ENCODE measurements around the gene EFS.
"Not testable (repeated sequence)": the region's sequence is repeated elsewhere in the genome, so short reads cannot be mapped to it uniquely, and the experiment has no call there.

The EFS gene

DNA sequence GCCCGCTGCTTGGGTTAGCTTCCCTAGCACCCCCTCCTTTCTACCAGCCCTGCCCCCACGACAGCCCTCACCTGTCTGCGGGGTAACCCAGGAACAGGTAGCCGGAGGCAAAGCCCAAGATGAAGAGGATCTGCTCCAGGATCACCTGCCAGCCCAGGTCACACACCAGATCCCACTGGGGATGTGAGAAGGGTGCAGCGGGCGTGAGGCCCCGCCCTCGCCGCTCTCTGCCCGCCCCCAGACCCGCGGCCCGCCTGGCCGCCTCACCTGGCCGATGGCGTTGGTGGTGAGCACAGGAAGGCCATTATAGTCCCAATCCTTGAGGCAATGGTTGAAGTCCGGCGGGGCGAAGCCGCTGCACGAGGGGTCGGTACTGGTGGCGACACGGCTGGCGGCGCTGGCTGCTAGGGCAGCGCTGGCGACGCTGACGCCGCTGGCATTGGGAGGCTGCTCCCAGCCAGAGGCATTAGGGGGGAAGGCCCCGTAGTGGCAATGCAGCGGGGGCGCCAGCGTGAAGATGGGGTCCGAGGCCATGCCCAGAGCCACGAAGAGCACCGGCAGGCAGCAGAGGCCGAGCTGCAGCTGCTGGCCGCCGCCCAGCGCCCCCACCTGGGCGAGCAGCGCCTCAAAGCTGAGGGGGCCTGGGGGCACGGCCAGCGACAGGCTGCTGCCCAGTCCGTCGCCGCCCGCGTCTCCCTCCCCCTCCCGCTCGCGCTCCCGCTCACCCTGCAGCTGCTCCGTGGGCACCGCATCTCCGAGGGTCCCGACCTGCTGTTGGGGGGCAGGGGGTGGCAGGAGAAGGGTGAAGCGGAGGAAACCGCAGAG is 13.1 kb downstream of the EFS start:
- DNase-seq, result no peak
- TF ChIP-seq POLR2A (IDR thresholded peaks at IDR 0.05; ENCODE audit: low read length) (no peak), GATA1 (IDR thresholded peaks at IDR 0.05; ENCODE audit: low read depth, low read length) (no peak)

DNA sequence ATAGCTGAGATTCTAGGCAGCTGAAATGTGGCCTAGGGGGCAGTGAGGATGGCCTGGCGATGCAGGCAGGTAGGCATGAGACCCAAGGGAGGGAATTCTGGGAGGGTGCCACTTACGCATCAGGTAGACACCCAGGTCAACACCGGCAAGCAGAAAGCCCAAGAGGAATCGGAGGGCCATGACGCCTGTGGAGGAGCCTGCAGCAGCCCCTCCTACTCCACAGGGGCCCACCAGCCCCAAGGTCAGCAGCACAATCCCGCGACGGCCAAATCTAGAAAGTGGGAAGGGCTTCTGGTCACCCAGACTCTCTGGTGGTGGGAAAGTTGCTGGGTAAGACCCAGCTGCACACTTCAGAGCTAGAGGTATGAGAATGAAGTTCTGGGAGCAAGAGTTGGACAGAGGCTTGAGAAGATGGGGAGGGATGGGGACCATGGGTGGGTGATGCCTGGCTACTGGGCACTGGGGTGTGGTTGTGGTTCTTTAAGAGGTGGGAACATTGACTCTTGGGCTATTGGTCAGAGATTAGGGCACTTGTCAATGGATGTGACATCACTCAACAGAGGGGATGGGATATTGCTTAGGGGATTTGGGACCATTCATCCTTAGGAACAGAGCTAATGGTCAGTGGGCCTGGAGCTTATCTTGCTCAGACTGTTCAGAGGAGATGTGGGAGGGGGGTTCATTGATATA is 15.7 kb downstream of the EFS start:
- TF ChIP-seq POLR2A (IDR thresholded peaks at IDR 0.05; ENCODE audit: low read length), result no peak
- no peak for TF ChIP-seq GATA1 (IDR thresholded peaks at IDR 0.05; ENCODE audit: low read depth, low read length)
- no peak for DNase-seq

DNA sequence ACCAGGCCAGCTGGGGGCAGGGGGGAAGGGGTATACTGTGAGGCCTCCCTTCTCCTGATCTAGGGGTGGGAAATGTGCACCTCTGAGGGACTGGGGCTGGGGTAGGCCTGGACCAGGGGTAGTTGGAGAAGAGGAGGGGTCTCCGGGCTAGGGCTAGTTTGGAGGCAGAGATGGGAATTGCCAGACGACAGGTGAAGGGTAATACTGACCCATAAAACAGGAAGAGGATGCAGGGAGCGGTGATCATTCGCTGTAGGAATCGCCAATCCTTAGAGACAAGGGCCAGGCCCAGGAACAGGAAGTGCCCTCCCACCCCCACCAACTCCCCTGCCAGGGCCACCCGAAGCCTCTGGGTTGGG is 16.7 kb downstream of the EFS start:
- no peak for TF ChIP-seq GATA1 (IDR thresholded peaks at IDR 0.05; ENCODE audit: low read depth, low read length)
- TF ChIP-seq POLR2A (IDR thresholded peaks at IDR 0.05; ENCODE audit: low read length), result no peak
- no peak for DNase-seq

DNA sequence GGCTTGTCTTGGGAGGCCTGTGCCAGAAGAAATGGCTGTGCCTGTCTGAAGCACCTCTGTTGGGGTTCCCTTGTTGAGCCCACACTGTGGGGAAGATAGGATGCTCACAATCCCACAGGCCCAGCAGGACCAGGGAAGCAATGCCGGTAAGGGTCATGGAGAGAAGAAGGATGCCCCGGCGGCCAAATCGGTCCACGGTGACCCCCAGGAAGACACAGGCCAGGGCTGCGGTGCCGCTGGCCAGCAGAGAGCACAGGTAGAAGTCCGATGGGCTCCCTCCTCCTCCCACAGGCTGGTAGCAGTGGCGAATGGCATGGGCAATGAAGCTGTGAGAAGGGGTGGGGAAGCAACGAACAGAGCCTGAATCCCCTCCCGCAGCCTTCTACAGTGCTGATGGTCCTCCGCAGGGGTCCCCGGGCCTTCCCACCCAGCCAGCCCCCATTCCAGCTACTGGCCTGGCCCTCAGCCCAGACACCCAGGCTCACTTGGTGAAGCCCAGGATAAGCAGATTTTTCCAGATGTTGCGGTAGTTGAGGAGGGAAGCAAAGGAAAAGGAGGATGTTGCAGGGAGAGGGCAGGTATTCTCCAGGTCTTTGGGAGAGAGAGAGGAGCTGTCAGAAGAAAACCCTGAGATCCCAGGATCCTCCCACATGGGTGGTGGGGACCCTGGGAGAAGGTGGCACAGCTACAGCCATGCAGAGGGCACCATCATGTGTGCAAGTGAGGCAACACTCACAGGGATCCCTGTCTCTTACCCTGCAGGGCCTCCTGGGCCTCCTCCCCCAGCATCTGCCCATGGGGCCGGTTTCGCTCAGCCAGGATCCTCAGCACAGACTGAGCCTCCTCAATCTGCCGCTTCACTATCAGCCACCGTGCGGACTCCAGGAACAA is 17.3 kb downstream of the EFS start:
- TF ChIP-seq POLR2A (IDR thresholded peaks at IDR 0.05; ENCODE audit: low read length), result no peak
- no peak for DNase-seq

DNA sequence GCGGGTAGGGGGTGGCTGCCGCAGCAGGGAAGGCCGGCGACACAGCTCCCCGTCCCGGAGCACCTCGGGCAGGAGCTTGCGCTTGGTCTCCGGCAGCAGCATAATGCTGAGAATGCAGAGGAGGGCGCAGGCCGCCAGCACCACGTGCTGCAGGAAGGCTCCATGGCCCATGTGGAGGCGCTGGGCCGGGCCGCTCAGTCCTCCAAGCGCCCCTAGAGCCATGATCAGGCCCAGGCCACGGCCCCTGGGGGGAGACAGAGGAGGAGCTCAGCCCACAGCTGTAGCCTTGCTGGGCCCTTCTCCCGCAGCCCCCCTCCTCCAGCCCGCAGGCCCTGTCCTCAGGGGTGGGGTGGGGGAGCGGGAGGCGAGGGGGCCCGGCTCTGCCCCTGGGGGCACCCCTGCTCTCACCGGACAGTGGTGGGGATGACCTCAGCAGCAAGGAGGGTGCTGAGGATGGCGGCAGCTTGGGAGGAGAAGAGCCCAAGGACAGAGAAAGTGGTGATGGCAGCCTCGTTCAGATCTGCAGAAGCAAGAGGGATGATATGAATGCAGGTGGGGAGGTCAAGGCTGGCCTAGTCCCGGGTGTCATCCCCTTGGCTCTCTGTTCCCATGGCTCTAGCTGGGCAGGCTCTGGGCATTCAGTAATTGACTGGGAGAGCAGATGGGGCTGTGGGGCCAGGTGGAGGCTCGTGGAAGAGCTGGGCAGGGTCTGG is 18.1 kb downstream of the EFS start:
- TF ChIP-seq POLR2A (IDR thresholded peaks at IDR 0.05; ENCODE audit: low read length), result no peak
- TF ChIP-seq GATA1 (IDR thresholded peaks at IDR 0.05; ENCODE audit: low read depth, low read length), result no peak
- no peak for DNase-seq

DNA sequence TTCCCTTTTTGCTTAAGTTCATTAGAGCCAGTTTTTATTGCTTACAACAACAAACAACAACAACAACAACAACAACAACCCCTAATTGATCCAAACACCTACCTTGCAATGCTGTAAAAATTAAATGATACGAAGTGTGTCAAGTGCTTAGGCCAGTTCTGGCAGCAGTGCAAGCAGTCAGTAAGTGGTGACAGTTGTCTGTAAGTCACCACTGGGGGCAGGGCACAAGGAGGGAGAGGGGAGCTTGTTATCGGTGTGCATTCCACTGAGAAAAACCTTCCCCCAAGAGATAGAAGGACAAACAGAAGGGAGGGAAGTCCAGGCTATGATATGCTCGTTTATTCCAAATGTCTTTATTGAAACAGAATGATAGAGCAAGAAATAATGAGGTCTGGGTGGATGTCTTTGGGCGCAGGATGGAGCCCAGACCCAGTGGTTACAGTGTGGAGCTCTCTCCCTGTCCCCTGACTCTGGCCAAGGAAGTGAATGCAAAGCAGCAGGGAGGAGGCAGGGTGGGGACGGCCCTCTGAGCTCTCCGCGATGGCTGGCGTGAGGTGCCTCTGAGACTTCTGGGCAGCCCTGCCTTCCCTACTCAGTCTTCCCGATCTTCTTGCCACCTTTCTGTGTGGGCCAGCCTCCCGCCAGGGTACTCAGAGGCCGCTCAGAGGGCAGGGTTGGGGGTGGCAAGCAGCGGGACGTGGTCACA is 18.8 kb downstream of the EFS start:
- peak; percentile 7 to 29 for DNase-seq
- TF ChIP-seq GATA1 (IDR thresholded peaks at IDR 0.05; ENCODE audit: low read depth, low read length) (no peak), POLR2A (IDR thresholded peaks at IDR 0.05; ENCODE audit: low read length) (no peak)

DNA sequence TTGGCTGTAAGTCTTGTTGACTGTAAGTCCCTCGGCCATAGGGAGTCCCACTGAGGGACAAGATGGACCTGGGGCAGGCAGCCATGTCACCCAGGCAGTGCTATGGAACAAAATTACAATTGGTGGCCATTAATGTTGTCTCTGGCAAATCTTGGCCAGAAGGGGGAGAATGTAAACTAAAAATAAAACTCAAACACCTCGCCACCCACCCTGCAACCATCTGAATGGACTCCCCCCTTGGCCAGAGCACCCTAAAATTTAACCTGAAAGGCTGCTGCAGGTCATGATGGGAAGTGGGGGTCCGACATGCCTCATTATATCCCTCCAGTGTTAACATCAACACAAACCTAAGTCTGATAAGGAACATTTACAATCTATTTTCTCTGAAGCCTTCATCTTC is 20.5 kb downstream of the EFS start:
- no peak for TF ChIP-seq POLR2A (IDR thresholded peaks at IDR 0.05; ENCODE audit: low read length)
- no peak for TF ChIP-seq GATA1 (IDR thresholded peaks at IDR 0.05; ENCODE audit: low read depth, low read length)
- no peak for DNase-seq

DNA sequence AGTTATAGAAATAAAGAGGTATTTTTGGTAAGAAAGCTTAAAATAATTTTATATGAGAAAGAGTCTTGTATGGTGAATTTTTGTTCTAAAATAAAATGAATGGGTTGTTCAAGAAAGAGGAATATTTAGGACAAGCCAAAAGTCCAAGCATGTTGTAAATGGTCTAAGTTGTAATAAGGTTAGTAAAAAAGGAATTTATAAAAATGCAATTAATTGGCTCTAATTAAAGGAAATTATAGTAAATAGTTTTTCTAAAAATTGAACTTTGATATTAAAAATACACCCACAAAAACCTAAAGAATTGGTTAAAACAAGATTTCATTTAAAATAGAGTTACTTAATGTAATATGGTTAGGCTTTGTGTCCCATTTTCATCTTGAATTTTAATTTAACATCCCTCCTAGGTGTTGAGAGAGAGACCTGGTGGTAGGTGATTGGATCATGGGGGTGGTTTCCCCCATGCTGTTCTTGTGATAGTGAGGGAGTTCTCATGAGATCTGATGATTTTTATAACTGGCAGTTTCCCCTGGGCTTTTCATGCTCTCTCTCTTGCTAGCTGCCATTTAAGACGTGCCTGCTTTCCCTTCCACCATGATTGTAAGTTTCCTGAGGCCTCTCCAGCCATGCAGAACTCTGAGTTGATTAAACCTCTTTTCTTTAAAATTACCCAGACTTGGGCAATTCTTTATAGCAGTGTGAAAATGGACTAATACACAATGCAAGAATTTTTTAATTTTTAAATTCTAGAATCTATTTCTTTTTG is 25.3 kb downstream of the EFS start:
- DNase-seq, result no peak
- no peak for TF ChIP-seq POLR2A (IDR thresholded peaks at IDR 0.05; ENCODE audit: low read length)
- no peak for TF ChIP-seq GATA1 (IDR thresholded peaks at IDR 0.05; ENCODE audit: low read depth, low read length)

DNA sequence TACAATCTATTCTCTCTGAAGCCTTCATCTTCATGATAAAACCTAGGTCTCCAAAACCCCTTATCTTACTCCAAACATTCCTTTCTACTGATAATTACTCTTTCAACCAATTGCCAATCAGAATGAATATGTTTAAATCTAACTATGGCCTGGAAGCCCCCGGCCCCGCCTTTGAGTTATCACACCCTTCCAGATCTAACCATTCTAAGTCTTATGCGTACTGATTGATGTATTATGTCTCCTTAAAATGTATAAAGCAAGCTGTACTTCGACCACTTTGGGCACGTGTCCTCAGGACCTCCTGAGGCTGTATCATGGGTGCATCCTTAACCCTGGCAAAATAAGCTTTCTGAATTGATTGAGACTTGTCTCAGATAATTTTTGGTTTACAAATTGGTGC is 29.3 kb downstream of the EFS start:
- peak in 1 of 2 experiments; percentile 20 for DNase-seq

DNA sequence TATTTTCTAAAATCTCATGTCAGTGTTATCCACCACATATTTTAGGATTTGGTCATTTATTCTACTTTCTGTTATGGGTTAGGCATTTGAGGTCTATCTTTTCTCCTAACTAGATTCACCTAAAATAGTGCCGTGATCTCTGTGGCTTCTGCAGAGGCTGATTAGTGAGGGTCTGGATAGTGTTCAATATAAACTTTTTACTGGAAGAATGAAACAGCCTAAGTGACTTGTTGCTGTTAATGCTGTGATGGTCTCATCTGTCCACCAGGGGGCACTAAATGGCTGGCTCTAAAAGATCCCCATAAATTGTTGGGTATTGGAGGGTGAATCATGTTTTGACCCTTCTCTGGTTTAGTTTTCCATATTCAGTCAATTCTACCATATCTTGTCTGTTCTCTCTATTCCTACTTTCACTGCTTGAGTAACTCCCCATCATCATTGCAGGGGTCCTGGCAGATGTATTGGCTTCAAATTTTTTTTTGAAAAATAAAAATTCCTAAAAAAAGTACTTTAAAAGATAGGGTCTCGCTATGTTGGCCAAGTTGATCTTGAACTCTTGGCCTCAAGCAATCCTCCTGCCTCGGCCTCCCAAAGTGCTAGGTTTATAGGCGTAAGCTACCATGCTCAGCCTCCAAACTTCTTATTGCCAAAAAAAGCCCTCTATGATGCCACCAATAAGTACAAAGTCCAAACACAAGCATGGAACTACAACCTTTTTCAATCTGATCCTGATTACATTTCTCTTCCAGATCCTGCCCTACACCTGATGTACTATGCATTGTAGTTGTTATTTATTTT is 36.8 kb downstream of the EFS start:
- DNase-seq, result peak; percentile 77 to 88
- TF ChIP-seq POLR2A (IDR thresholded peaks at IDR 0.05; ENCODE audit: low read length) (no peak), GATA1 (IDR thresholded peaks at IDR 0.05; ENCODE audit: low read depth, low read length) (no peak)

More for the DNA sequence above, 29.3 kb downstream of the EFS start:
- TF ChIP-seq GATA1 (IDR thresholded peaks at IDR 0.05; ENCODE audit: low read depth, low read length) (no peak), POLR2A (IDR thresholded peaks at IDR 0.05; ENCODE audit: low read length) (no peak)

DNA sequence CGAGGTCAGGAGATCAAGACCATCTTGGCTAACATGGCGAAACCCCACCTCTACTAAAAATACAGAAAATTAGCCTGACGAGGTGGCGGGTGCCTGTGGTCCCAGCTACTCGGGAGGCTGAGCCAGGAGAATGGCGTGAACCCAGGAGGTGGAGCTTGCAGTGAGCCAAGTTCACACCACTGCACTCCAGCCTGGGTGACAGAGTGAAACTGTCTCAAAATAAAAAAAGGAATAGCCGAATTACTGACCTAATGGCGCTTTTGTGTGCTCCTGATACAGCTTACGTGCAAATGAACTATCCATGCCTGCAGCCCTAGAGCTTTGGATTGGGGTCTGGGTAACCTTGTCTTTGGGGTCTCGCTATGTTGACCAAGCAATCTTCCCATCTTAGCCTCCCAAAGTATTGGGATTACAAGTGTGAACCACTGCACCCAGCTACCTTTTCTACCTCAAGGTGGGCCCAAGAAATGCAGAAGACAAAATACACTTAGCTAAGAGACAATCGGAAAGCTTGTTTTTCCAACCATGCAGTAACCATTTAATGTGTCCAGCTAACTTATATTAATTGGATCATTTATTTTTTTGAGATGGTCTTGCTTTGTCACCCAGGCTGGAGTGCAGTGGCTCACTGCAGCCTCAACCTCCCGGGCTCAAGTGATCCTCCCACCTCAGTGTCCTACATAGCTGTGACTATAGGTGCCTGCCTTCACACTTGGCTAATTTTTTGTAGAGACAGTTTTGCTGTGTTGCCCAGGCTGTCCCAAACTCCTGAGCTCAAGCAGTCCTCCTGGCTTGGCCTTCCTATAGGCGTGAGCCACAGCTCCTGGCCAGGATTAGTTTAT is 38.3 kb downstream of the EFS start:
- DNase-seq, result no peak

DNA sequence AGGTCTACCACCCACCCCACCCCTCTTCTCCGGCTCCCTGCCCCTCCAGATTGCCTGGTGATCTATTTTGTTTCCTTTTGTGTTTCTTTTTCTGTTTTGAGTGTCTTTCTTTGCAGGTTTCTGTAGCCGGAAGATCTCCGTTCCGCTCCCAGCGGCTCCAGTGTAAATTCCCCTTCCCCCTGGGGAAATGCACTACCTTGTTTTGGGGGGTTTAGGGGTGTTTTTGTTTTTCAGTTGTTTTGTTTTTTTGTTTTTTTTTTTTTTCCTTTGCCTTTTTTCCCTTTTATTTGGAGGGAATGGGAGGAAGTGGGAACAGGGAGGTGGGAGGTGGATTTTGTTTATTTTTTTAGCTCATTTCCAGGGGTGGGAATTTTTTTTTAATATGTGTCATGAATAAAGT is 39.2 kb downstream of the EFS start:
- not testable (repeated sequence) for DNase-seq

More for the DNA sequence above, 38.3 kb downstream of the EFS start:
- no peak for TF ChIP-seq GATA1 (IDR thresholded peaks at IDR 0.05; ENCODE audit: low read depth, low read length)
- TF ChIP-seq POLR2A (IDR thresholded peaks at IDR 0.05; ENCODE audit: low read length), result no peak
